COLO668 (cell line): Measurements from ENCODE around the gene SP3.
A peak's percentile ranks its signal among the peaks of the same experiment; 100 is the strongest.

Experiments
- DNase-seq: peaks from one replicate; lab custom pipeline; 2025; ENCODE audit not compliant: unreplicated experiment; lab: John Stamatoyannopoulos, UW

SP3 gene

GRCh38 chr2:173943738-173944137 lies 21.4 kb downstream of the SP3 start:
- DNase-seq: no peak

- DNase-seq: no peak
Observed at GRCh38 chr2:173942861-173943523, 22.2 kb downstream of the SP3 start.

DNA sequence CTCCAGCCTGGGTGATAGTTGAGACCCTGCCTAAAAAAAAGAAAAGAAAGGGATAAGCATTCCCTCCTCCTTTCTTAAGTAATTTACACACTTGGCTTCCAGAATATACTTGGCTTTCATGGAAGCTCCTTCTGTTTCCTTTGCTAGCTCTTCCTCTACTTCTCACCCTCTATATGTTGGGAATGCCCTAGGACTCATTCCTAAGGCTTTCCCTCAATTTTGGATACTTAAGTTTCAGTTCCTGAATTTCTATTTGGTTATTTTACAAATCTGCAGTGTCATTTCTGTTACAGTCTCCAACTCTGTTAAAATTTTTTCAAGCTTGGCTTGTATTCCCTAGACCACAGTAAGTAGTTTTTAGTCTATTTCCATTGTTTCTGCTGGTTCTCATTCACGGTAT lies 23.6 kb downstream of the SP3 start:
- DNase-seq: no peak

- DNase-seq: no peak
Observed at GRCh38 chr2:173940208-173941020, 24.8 kb downstream of the SP3 start.

DNA sequence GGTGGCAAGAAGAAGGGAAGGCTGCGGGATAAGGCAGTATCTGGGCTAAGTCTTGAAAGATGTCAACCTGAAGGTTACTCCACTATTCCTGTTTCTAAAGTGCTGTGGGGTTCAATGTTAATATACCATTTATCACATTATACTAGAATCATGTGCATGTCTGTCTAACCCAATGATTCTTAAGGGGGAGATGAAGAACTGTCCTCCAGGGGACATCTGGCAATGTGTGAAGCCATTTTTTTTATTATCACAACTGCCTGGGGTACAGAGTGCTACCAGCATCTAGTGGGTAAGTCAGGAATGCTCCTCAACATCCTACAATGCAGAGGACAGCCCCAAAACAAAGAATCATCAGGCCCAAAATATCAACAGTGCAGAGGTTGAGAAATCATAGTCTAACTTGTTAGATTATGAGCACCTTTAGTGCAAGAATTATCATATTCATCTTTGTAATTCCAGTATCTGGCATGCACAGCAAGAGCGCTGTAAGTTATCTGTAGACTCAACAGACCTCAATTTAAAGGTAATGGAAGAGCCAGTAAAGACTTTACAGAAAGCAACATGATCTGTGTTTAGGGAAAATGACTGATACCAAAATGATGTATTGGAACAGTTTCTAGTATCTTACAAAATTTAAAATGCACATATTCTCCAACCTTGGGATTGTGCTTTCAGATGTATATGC lies 26.3 kb downstream of the SP3 start:
- no peak for DNase-seq

GRCh38 chr2:173935305-173935704 lies 29.9 kb downstream of the SP3 start:
- no peak for DNase-seq

DNA sequence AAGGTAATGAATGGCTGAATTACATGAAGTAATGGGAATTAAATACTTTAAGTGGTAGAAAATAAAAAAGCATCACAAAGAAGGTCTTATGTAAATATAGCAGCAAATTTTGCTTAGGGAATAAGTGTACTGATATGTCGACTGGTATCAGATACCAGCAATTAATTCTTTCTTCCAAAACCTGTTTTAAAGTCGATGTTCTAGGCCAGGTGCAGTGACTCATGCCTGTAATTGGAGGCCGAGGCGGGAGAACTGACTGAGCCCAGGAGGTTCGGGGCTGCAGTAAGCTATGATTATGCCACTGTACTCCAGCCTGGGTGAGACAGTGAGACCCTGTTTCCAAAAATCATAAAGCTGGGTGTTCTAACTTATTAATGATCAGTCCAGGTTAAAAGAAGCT lies 30.3 kb downstream of the SP3 start:
- DNase-seq: peak; percentile 51

GRCh38 chr2:173931751-173932150 lies 33.4 kb downstream of the SP3 start:
- DNase-seq: no peak

GRCh38 chr2:173929441-173929840 lies 35.7 kb downstream of the SP3 start:
- no peak for DNase-seq

DNA sequence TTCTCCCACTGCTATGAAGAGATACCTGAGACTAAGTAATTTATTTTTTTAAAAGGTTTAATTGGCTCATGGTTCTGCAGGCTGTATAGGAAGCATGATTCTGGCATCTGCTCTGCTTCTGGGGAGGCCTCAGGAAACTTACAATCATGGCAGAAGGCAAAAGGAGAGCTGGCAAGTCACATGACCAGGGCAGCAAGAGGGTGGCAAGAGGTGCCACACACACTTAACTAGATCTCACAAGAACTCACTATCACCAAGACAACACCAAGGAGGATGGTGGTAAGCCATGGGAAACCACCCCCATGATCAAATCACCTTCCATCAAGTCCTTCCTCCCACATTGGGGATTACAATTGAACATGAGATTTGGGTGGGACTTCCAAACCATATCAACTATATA lies 38.3 kb downstream of the SP3 start:
- DNase-seq: no peak

- no peak for DNase-seq
Observed at GRCh38 chr2:173924285-173924684, 40.9 kb downstream of the SP3 start.

DNA sequence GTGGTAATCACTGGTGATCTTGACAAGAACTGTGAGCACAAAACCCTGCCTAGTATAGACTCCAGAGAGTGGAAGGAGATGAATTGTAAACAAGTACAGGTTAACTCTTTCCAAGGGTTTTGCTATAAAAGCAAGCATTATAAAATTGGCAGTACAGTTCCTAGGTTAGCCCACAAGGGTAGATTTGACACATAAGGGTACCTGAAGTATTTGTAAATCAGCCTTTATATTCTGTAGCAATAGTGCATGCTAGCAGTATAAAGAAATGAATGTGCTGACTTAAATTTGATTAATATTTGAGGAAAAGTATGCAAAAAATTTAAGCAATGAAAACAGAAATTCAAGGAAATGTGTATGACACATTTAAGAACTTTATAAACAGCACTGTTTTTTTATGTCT lies 42.4 kb downstream of the SP3 start:
- DNase-seq: no peak

- DNase-seq: no peak
Observed at GRCh38 chr2:173922068-173922467, 43.1 kb downstream of the SP3 start.

GRCh38 chr2:173914055-173914927 lies 50.9 kb downstream of the SP3 start:
- no peak for DNase-seq

GRCh38 chr2:173909846-173910245 lies 55.3 kb downstream of the SP3 start:
- no peak for DNase-seq

DNA sequence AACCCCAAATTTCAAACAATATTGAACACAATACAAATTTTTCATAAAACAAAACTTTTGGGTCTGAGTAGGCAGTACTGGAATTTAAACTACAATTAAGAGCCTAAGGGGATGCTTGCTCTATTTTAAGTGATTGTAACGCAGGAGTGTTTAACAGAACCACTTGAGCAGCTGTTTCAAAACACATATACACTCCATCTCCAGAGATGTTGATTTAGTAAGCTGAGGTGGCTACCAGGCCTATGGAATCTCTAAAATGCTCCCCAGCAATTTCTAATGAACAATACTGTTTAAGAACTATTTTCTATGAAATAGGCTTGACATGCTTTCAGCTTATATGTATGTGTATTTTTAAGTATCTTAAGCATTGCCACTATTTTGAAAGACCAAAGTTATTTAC lies 58.5 kb downstream of the SP3 start:
- no peak for DNase-seq

GRCh38 chr2:173903601-173904394 lies 61.4 kb downstream of the SP3 start:
- DNase-seq: no peak

DNA sequence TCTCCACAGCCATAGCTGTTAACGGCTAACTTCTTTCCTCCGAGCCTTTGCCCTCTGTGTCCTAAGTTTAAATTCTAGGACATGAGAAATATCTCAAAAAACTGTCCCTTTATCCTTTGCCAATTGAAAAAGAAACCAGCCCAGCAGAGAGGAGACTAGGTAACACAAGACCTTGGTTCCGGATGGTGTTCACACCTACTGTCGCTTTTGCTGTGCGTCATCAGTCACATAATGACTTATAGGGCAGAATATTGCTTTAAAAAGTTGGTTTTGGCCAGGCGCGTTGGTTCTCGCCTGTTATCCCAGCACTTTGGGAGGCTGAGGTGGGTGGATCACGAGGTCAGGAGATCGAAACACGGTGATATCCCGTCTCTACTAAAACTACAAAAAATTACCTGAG lies 66.2 kb downstream of the SP3 start:
- no peak for DNase-seq

- DNase-seq: no peak
Observed at GRCh38 chr2:173898178-173898668, 67.0 kb downstream of the SP3 start.

DNA sequence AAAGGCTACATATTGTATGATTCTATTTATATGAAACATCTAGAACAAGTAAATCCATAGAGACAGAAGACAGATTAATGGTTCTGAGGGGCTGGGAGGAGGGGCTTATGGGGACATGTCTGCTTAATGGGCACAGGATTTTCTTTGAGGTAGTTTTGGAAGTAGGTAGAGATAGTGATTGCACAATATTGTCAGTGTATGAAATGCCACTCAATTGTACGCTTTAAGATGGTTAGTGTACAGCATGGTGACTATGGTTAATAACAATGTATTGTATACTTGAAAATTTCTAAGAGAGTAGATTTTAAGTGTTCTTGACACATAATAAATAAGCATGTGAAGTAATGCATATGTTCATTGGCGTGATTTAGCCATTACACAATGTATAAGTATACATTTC lies 68.4 kb downstream of the SP3 start:
- DNase-seq: no peak
